ENCODE data around the gene CLIP4.

The CLIP4 gene

GRCh38 chr2:29222381-29223179 lies 107.4 kb downstream of the CLIP4 start:
- DNase-seq (ENCODE audit: low spot score), result no peak

- no peak for DNase-seq (ENCODE audit: low spot score)
These were observed 108.0 kb downstream of the CLIP4 start for GRCh38 chr2:29223257-29223656.

- DNase-seq (ENCODE audit: low spot score), result peak; percentile 77
These were observed 108.9 kb downstream of the CLIP4 start for GRCh38 chr2:29223851-29224692.

- no peak for DNase-seq (ENCODE audit: low spot score)
These were observed 109.7 kb downstream of the CLIP4 start for GRCh38 chr2:29224693-29225551.

- no peak for DNase-seq (ENCODE audit: low spot score)
These were observed 110.6 kb downstream of the CLIP4 start for GRCh38 chr2:29225814-29226213.

- no peak for DNase-seq (ENCODE audit: low spot score)
These were observed 111.2 kb downstream of the CLIP4 start for GRCh38 chr2:29226375-29226774.

- DNase-seq (ENCODE audit: low spot score), result no peak
These were observed 111.6 kb downstream of the CLIP4 start for GRCh38 chr2:29226808-29227207.

GRCh38 chr2:29227935-29228675 lies 112.9 kb downstream of the CLIP4 start:
- no peak for DNase-seq (ENCODE audit: low spot score)

- no peak for DNase-seq (ENCODE audit: low spot score)
These were observed 113.7 kb downstream of the CLIP4 start for GRCh38 chr2:29228947-29229346.

- DNase-seq (ENCODE audit: low spot score), result no peak
These were observed 114.4 kb downstream of the CLIP4 start for GRCh38 chr2:29229640-29230039.

- no peak for DNase-seq (ENCODE audit: low spot score)
These were observed 116.8 kb downstream of the CLIP4 start for GRCh38 chr2:29232041-29232440.

- DNase-seq (ENCODE audit: low spot score), result no peak
These were observed 118.2 kb downstream of the CLIP4 start for GRCh38 chr2:29233428-29233827.

- DNase-seq (ENCODE audit: low spot score), result no peak
These were observed 120.2 kb downstream of the CLIP4 start for GRCh38 chr2:29235411-29235810.

GRCh38 chr2:29236074-29236473 lies 120.9 kb downstream of the CLIP4 start:
- DNase-seq (ENCODE audit: low spot score), result no peak

GRCh38 chr2:29238497-29238896 lies 123.3 kb downstream of the CLIP4 start:
- peak; percentile 85 for DNase-seq (ENCODE audit: low spot score)

Measured in COLO829 (cell line).